Urinary bladder (tissue), 4 donors: ENCODE data around the gene IL34. TPM values are rescaled to one million over a fixed set of nuclear protein-coding genes. Genes with fewer than 3 reads are reported as not detected.
A peak's percentile ranks its signal among the peaks of the same experiment; 100 is the strongest.
"Not testable (repeated sequence)": the region's sequence is repeated elsewhere in the genome, so short reads cannot be mapped to it uniquely, and the experiment has no call there.

Experiments used
- DNase-seq: peaks from one replicate; pipeline ENCODE4 v3.0.0-alpha.2; 2015; ENCODE audit errors: extremely low spot score
- H3K27ac ChIP-seq: one replicate; pipeline ENCODE4 v1.5.1; 2013; ENCODE audit warnings: low read depth, mild to moderate bottlenecking, moderate library complexity
- H3K36me3 ChIP-seq: one replicate; pipeline ENCODE4 v1.6.1; 2013; ENCODE audit warnings: mild to moderate bottlenecking, moderate library complexity; ENCODE audit not compliant: insufficient read depth
- H3K4me1 ChIP-seq: one replicate; pipeline ENCODE4 v1.6.1; 2013; ENCODE audit warnings: mild to moderate bottlenecking, moderate library complexity; ENCODE audit not compliant: insufficient read depth
- H3K4me3 ChIP-seq: one replicate; pipeline ENCODE4 v1.5.1; 2013; ENCODE audit warnings: low read depth, low read length
- WGBS: extraction: QIAGEN DNeasy Blood & Tissue Kit; methylation state at CpG from one replicate; pipeline ENCODE4 v1.1.7; 2013; 5-methylcytosine and 5-hydroxymethylcytosine counted together
- polyA plus RNA-seq: library from polyadenylated mRNA; stranded (reverse); fragments of 200-250 nt; gene quantifications from one replicate; pipeline ENCODE4 v1.2.3, GENCODE V29; 2013
- total RNA-seq: library from RNA; depleted of rRNA; stranded (reverse); fragments of >200 nt; gene quantifications from one replicate; pipeline ENCODE4 v1.2.3, GENCODE V29; 2014
- donor health status: healthy with polysubstance abuse.
- donor health status: healthy.

The IL34 gene
- total and polyA plus RNA-seq, 2 donors, result 2.8 to 10.6 TPM

DNA sequence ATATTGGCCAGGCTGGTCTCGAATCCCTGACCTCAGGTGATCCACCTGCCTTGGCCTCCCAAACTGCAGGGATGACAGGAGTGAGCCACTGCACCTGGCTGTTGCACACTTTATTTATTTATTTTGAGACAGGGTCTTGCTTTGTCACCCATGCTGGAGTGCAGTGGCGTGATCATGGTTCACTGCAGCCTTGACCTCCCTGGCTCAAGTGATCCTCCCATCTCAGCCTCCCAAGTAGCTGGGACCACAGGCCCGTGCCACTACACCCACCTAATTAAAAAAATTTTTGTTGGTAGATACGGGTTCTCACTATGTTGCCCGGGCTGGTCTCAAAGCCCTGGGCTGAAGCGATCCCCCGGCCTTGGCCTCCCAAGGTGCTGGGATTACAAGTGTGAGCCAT lies 3.1 kb upstream of the IL34 start:
- H3K4me3 ChIP-seq, H3K27ac ChIP-seq, H3K36me3 ChIP-seq, H3K4me1 ChIP-seq, DNase-seq: not testable (repeated sequence)
- WGBS, result 85% methylated on average over 7 of the region's 7 CpGs

DNA sequence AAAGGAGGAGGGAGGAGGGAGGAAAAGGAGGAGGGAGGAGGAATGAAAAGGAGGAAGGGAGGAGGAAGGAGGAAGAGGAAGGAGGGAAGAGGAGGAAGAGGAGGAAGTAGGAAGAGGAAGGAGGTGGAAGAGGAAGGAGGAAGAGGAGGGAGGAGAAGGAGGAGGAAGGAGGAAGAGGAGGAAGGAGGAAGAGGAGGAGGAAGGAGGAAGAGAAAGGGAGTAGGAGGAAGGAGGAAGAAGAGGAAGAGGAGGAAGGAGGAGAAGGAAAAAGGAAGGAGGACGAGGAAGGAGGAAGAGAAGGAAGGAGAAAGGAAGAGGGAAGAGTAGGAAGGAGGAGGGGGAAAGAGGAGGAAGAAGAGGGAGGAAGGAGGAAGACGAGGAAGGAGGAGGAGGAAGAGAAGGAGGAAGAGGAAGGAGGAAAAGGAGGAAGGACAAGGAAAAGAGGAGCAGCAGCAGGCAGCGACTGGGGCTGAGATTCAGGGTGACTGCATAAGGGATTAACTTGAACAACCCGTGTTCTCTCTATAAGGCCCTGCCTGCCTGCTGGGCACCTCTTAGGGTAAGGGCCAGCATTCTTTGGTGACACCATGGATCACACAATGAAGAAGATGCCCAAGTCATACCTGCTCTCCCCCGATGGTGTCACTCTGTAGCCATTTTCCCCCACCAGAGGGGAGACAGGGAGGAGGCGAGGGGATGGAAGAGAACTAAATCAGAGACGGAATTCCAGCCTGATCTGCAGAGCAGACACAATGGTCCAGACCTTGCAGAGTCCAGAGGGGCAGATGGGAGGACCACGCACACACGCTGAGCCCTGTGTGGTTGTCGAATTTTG lies 1.4 kb upstream of the IL34 start:
- no peak overlapping the region for H3K27ac ChIP-seq
- H3K4me3 ChIP-seq, result no peak overlapping the region
- H3K4me1 ChIP-seq, result no peaks in the 10 kb centered on the region
- no peak for DNase-seq
- no peaks in the 10 kb centered on the region for H3K36me3 ChIP-seq
- WGBS, result 78% methylated on average over 10 of the region's 10 CpGs

DNA sequence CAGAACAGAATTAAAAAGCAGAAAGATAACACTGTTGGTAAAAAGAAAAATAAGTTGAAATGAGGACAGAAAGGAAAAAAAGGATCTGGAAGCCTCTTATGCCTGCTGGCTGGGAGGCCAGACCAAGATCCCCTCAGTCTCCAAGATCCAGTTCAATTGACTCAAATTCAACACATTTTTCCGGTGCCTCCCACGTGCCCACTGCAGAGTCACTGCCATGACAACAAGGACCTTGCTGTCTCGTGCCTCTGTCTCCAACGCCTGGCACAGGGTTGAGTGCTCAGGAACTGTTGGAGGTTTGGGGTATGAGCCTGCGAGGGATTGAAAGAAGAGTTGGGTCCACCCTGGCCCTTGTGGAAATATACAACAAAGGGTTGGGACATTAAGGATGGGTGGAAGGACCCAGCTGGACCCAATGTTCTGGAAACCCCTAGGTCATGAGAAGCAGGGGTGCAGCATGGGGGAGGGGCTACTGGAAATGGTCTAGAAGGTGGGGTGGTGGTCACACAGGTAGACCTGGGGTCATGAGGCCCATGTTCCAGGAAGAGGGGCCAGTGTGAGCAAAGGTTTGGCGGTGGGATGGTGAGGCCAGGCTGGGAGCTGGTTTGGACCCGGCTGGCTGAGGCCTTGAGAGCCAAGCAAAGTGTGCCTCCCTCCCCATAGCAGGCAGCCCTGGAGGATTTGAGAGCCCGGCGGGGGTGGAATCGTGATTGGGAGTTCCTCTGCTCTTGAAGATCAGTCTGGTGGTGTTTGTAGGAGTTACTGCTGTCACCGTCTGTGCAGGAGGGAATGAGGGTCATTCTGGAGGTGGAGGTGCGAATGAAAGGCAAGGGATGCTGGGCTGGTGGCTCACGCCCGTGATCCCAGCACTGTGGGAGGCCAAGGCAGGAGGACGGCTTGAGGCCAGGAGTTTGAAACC lies 1.3 kb downstream of the IL34 start:
- Histone ChIP-seq H3K27ac (no peak overlapping the region), H3K36me3 (no peaks in the 10 kb centered on the region), H3K4me1 (no peaks in the 10 kb centered on the region), H3K4me3 (no peak overlapping the region)
- no peak for DNase-seq
- WGBS, result 87% methylated on average over 15 of the region's 15 CpGs

DNA sequence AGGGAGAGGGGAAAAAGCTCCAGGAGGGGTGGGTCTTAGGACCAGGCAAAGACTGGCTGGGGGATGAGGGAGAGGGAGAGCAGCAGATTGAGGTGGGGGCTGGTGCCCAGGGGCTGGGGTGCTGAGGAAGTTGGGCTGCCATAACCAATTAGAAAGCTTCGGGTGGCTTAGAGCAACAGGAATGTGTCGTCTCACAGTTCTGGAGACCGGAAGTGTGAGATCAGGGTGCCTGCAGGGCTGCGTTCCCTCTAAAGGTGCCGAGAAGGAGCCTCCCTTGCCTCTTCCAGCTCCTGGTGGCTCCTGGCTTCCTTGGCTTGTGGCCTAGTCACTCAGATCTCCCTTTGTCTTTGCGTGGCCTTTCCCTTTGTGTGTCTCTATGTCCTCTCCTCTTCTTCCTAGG lies 2.2 kb downstream of the IL34 start:
- H3K4me3 ChIP-seq, result no peak overlapping the region
- no peak for DNase-seq
- no peak overlapping the region for H3K27ac ChIP-seq
- 93% methylated on average over 6 of the region's 6 CpGs for WGBS
- no peaks in the 10 kb centered on the region for H3K36me3 ChIP-seq
- no peaks in the 10 kb centered on the region for H3K4me1 ChIP-seq

DNA sequence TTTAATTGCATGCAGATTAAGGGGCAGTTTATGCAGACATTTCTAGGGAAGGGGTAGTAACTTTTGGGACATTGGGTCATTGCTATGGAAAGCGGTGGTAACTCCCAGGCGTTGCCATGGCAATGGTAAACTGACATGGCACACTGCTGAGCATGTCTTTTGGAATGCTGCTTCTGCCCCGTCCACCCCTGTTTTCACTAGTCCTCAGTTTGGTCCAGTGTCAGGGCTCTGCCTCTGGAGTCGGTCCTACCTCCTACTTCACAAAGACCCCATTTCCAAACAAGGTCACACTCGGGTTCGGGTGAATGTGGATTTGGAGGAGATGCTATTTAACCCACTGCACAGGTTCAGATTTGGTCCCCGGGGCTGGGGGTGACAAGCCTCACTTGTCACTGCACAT lies 2.9 kb downstream of the IL34 start:
- H3K36me3 ChIP-seq, result no peaks in the 10 kb centered on the region
- no peak overlapping the region for H3K27ac ChIP-seq
- DNase-seq, result no peak
- 86% methylated on average over 7 of the region's 7 CpGs for WGBS
- peaks cover 1% of the 10 kb centered on the region for H3K4me1 ChIP-seq
- no peak overlapping the region for H3K4me3 ChIP-seq

DNA sequence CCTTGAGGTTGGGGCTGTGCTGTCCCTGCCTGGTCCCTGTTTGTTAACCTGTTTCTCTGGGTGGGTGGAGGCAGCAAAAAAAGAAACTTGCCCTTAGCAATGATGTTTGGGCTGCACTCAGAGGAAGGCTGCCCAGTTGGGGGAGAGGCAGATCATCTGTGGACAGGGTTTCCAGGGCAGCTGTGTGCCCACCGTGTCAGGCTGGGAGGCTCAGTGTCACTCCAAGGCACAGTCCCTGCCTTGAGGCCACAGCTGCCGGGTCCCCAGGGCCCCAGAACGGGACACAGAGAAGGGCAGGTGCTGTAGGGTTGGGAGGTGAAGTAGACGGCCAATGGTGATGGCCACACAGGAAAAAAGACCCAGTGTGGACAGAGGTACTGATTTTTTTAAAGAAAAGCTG lies 3.9 kb downstream of the IL34 start:
- Histone ChIP-seq H3K4me1 (peaks cover 1% of the 10 kb centered on the region), H3K36me3 (no peaks in the 10 kb centered on the region), H3K27ac (no peak overlapping the region), H3K4me3 (no peak overlapping the region)
- WGBS, result 86% methylated on average over 4 of the region's 4 CpGs
- no peak for DNase-seq

GRCh38 chr16:70651524-70651923 lies 5.2 kb downstream of the IL34 start:
- 91% methylated on average over 3 of the region's 3 CpGs for WGBS
- no peak overlapping the region for H3K27ac ChIP-seq
- no peak overlapping the region for H3K4me3 ChIP-seq
- peaks cover 1% of the 10 kb centered on the region for H3K4me1 ChIP-seq
- no peak for DNase-seq
- no peaks in the 10 kb centered on the region for H3K36me3 ChIP-seq

DNA sequence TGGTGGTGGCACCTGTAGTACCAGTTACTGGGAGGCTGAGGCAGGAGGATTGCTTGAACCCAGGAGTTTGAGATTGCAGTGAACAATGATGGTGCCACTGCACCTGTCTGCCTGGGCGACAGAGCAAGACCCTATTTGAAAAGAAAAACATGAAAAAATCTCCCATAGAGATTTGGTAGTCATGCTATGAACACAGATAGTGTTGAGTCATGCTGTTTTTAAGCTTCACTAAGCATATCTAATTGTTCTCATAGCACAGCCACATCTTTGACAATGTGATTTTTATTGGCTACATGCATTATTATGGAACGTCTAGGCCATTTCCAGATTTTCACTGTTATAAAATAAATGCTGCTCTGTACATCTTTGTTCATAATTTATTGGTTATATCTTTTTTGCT lies 6.0 kb downstream of the IL34 start:
- no peak overlapping the region for H3K4me3 ChIP-seq
- no peaks in the 10 kb centered on the region for H3K36me3 ChIP-seq
- no peak for DNase-seq
- no peak overlapping the region for H3K27ac ChIP-seq
- H3K4me1 ChIP-seq, result peaks cover 1% of the 10 kb centered on the region
- 86% methylated on average over 2 of the region's 2 CpGs for WGBS

- H3K4me1 ChIP-seq, result peaks cover 1% of the 10 kb centered on the region
- 89% methylated on average over 4 of the region's 4 CpGs for WGBS
- DNase-seq, result no peak
- no peak overlapping the region for H3K4me3 ChIP-seq
- H3K36me3 ChIP-seq, result no peaks in the 10 kb centered on the region
- H3K27ac ChIP-seq, result no peak overlapping the region
Observed at GRCh38 chr16:70653406-70653805, 7.0 kb downstream of the IL34 start.

DNA sequence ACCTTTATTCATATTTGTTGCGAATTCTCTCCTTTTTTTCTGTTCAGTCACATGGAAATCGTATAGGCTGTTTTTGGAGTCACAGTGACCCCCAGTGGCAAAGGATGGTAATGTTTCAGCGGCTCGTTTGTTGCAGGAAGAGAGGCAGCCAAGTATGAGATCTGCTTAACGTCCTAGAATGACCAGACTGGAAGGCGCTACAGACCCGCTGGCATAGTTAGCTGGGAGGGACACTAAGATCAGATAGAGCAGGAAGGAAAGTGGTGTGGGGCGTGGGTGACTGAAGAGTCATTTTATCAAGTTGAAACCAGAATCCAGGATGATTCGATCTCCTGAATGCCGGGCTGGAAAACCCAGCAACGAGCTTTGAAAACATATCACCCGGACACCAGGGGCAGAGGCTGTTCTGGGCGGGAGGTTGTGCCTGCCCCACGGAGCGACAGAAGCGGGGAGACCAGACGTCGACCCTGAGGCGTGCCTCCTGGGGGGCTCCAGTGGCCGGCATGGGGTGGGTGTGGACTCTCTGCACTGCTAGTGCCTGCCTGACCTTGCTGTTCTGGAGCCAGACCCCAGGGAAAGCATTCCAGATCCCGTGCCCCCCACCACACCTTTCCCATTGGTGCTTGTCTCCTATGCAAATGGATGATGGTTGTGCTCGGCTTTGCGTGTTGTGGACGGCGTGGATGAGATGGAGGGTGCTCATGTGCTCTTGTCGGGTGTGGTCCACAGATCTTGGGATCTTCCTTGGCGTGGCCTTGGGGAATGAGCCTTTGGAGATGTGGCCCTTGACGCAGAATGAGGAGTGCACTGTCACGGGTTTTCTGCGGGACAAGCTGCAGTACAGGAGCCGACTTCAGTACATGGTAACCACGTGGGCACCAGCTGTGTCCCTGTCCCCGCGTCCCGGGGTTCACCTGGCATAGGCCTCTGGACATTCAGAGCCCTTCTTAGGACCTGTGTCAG lies 7.7 kb downstream of the IL34 start:
- 34% methylated on average over 35 of the region's 35 CpGs for WGBS
- Histone ChIP-seq H3K27ac (peak overlapping the region; percentile 51), H3K36me3 (no peaks in the 10 kb centered on the region), H3K4me1 (peaks cover 1% of the 10 kb centered on the region), H3K4me3 (no peak overlapping the region)
- DNase-seq, result peak; percentile 82

GRCh38 chr16:70656065-70656711 lies 9.8 kb downstream of the IL34 start:
- 86% methylated on average over 8 of the region's 8 CpGs for WGBS
- H3K36me3 ChIP-seq, result no peaks in the 10 kb centered on the region
- H3K4me3 ChIP-seq, result no peak overlapping the region
- DNase-seq, result no peak
- no peak overlapping the region for H3K27ac ChIP-seq
- H3K4me1 ChIP-seq, result peaks cover 1% of the 10 kb centered on the region

DNA sequence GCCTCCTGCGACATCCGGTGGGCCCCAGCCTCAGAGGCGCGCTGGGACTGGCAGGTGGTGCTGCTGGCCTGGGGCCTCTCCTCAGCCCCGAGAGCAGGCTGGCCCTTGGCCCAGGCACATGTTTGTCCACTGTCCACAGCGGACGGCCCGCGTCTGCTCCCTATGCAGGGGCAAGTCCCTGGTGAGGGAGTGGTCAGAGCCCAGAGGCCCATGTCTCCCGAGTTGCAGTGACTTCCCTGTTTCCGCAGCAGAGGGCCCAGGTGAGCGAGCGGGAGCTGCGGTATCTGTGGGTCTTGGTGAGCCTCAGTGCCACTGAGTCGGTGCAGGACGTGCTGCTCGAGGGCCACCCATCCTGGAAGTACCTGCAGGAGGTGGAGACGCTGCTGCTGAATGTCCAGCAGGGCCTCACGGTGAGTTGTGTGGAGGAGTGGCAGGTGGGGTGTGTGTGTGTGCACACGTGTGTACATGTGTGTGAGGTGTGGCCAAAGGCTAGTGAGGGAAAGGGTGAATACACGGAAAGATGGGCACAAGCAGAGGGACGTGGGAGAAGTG lies 10.4 kb downstream of the IL34 start:
- peaks cover 1% of the 10 kb centered on the region for H3K4me1 ChIP-seq
- no peak for DNase-seq
- no peak overlapping the region for H3K4me3 ChIP-seq
- no peaks in the 10 kb centered on the region for H3K36me3 ChIP-seq
- WGBS, result 66% methylated on average over 22 of the region's 22 CpGs
- H3K27ac ChIP-seq, result no peak overlapping the region
